Measurements from ENCODE around the gene ZNF396. TPM values are rescaled to one million over a fixed set of nuclear protein-coding genes. Genes with fewer than 3 reads are reported as not detected.
A peak's percentile ranks its signal among the peaks of the same experiment; 100 is the strongest.

The ZNF396 gene
- total RNA-seq, 1 donor from 2014 or later = 0.92 TPM

DNA sequence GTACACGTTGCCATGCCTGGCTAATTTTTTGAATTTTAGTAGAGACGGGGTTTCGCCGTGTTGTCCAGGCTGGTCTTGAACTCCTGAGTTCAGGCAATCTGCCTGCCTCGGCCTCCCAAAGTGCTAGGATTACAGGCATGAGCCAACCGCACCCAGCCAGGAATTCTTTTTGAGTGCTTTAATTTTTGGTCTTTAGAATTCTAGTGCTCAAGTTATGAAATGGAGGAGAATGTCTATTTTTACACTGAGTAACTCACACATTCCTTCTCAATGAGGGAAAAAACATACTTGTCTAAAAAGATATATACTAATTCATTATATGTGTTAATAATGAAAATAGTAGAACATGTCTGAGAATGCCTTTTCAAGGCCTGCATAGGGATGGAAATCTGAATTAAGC is 8.5 kb downstream of the ZNF396 start:
- Mint-ChIP-seq H3K27ac (ENCODE audit: unreplicated experiment) (no peak overlapping the region), H3K4me1 (ENCODE audit: unreplicated experiment) (no peaks in the 10 kb centered on the region), H3K27me3 (ENCODE audit: unreplicated experiment) (no peaks in the 10 kb centered on the region), H3K9me3 (ENCODE audit: unreplicated experiment) (no peaks in the 10 kb centered on the region), H3K36me3 (ENCODE audit: low read depth, unreplicated experiment) (no peaks in the 10 kb centered on the region), H3K4me3 (ENCODE audit: unreplicated experiment) (no peak overlapping the region)
- TF ChIP-seq, protein P1, sequence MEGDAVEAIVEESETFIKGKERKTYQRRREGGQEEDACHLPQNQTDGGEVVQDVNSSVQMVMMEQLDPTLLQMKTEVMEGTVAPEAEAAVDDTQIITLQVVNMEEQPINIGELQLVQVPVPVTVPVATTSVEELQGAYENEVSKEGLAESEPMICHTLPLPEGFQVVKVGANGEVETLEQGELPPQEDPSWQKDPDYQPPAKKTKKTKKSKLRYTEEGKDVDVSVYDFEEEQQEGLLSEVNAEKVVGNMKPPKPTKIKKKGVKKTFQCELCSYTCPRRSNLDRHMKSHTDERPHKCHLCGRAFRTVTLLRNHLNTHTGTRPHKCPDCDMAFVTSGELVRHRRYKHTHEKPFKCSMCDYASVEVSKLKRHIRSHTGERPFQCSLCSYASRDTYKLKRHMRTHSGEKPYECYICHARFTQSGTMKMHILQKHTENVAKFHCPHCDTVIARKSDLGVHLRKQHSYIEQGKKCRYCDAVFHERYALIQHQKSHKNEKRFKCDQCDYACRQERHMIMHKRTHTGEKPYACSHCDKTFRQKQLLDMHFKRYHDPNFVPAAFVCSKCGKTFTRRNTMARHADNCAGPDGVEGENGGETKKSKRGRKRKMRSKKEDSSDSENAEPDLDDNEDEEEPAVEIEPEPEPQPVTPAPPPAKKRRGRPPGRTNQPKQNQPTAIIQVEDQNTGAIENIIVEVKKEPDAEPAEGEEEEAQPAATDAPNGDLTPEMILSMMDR (IDR thresholded peaks at IDR 0.05; ENCODE audit: unreplicated experiment) = no peak
- DNase-seq (ENCODE audit: low spot score) = no peak

DNA sequence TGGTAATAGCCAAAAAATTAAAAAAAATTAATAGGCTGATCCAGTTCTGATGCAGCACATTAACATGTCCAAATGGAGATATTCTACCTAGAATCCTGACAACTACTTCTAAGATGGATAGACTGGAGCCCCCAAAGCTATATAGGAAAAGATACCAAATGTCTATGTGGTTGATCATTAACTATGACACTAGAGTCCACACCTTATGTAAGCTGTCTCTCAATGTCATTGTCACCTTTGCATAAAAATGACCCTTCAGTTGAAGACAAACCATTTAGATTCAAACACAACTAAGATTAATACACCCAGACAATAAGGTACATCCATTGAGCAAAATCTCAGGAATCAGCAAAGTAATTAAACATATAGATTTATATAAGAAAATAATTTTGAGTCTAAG is 14.6 kb downstream of the ZNF396 start:
- no peak for DNase-seq (ENCODE audit: low spot score)
- Mint-ChIP-seq H3K4me1 (ENCODE audit: unreplicated experiment) (no peaks in the 10 kb centered on the region), H3K27me3 (ENCODE audit: unreplicated experiment) (no peaks in the 10 kb centered on the region), H3K36me3 (ENCODE audit: low read depth, unreplicated experiment) (no peaks in the 10 kb centered on the region), H3K27ac (ENCODE audit: unreplicated experiment) (no peak overlapping the region), H3K9me3 (ENCODE audit: unreplicated experiment) (no peaks in the 10 kb centered on the region), H3K4me3 (ENCODE audit: unreplicated experiment) (no peak overlapping the region)
- TF ChIP-seq, protein P1 (IDR thresholded peaks at IDR 0.05; ENCODE audit: unreplicated experiment) = no peak

DNA sequence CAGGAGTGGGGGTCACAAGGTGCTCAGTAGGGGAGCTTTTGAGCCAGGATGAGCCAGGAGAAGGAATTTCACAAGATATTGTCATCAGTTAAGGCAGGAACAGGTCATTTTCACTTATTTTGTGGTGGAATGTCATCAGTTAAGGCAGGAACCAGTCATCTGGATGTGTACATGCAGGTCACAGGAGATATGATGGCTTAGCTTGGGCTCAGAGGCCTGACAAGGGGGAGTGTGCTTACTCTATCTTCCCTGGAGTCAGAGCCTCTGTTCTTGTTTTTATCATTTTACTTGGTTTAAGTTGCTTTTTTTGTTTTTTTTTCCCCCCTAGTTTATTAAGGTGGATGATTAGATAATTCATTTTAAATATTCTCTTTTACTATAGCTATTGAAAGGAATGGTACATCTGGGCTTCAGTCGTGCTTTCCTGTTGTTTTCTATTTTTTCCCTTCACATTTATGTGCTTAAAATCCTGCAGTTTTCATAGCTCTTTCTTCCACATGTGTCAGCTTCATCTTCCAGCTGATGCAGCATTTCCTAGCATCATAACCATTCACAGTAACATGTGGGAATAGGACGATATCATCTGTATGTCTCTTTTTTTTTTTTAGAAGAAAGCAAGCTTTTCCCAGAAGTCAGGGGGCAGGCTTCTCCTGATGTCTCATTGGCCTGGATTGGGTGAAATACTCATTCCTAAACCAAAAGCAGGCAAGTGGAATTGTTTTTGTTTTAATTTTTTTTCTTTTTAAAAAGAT is 15.4 kb downstream of the ZNF396 start:
- Mint-ChIP-seq H3K4me1 (ENCODE audit: unreplicated experiment) (no peaks in the 10 kb centered on the region), H3K36me3 (ENCODE audit: low read depth, unreplicated experiment) (no peaks in the 10 kb centered on the region), H3K27me3 (ENCODE audit: unreplicated experiment) (no peaks in the 10 kb centered on the region), H3K27ac (ENCODE audit: unreplicated experiment) (no peak overlapping the region), H3K4me3 (ENCODE audit: unreplicated experiment) (no peak overlapping the region), H3K9me3 (ENCODE audit: unreplicated experiment) (no peaks in the 10 kb centered on the region)
- TF ChIP-seq, protein P1 (IDR thresholded peaks at IDR 0.05; ENCODE audit: unreplicated experiment) = no peak
- DNase-seq (ENCODE audit: low spot score) = no peak

DNA sequence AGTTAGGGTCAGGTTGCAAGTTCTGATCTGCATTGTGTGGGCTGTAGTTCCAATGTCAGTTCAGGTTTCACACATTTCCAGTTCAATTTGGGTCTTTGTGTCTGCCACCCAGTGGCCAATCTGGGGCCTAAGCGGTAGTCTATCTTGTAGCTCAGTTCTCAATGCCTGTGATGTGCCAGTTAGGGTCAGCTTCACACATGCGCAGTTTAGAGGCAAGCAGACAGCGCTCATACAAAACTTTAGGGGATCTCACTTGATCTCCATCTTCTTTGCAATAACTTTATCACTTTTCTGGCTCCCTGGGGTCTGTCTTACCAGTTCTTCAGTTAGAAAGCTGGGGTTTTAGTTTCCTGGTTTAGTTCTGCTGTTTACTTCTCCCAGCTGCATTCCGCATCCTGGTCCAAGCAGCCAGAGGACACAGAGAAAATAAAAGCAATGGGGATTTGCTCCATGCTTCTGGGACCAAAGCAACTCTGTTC is 22.0 kb downstream of the ZNF396 start:
- no peaks in the 10 kb centered on the region for H3K27me3 Mint-ChIP-seq (ENCODE audit: unreplicated experiment)
- H3K4me1 Mint-ChIP-seq (ENCODE audit: unreplicated experiment) = no peaks in the 10 kb centered on the region
- peaks cover 11% of the 10 kb centered on the region for H3K36me3 Mint-ChIP-seq (ENCODE audit: low read depth, unreplicated experiment)
- peak overlapping the region; percentile 7 for H3K27ac Mint-ChIP-seq (ENCODE audit: unreplicated experiment)
- TF ChIP-seq, protein P1 (IDR thresholded peaks at IDR 0.05; ENCODE audit: unreplicated experiment) = peak; percentile 36
- H3K4me3 Mint-ChIP-seq (ENCODE audit: unreplicated experiment) = no peak overlapping the region
- peaks cover 11% of the 10 kb centered on the region for H3K9me3 Mint-ChIP-seq (ENCODE audit: unreplicated experiment)
- DNase-seq (ENCODE audit: low spot score) = peak; percentile 63

DNA sequence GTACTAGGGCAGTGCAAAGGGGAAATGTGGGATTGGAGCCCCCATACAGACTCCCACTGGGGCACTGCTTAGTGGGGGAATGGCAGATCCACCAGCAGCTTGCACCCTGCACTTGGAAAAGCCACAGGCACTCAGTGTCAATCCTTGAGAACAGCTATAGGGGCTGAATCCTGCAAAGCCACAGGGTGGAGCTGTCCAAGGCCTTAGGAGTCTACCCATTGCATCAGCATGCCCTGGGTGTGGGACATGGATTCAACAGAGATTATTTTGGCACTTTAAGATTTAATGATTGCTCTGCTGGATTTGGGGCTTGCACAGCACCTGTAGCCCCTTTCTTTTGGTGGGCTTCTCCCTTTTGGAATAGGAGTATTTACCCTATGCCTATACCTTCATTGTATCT is 24.4 kb downstream of the ZNF396 start:
- H3K4me3 Mint-ChIP-seq (ENCODE audit: unreplicated experiment) = no peak overlapping the region

More for the DNA sequence above, 24.4 kb downstream of the ZNF396 start:
- peaks cover 11% of the 10 kb centered on the region for H3K36me3 Mint-ChIP-seq (ENCODE audit: low read depth, unreplicated experiment)
- no peak for DNase-seq (ENCODE audit: low spot score)
- H3K27ac Mint-ChIP-seq (ENCODE audit: unreplicated experiment) = no peak overlapping the region
- TF ChIP-seq, protein P1 (IDR thresholded peaks at IDR 0.05; ENCODE audit: unreplicated experiment) = no peak
- H3K4me1 Mint-ChIP-seq (ENCODE audit: unreplicated experiment) = no peaks in the 10 kb centered on the region
- peaks cover 11% of the 10 kb centered on the region for H3K9me3 Mint-ChIP-seq (ENCODE audit: unreplicated experiment)
- H3K27me3 Mint-ChIP-seq (ENCODE audit: unreplicated experiment) = no peaks in the 10 kb centered on the region

All from endothelial cell (in vitro differentiated cells).